Loucy (cell line): ENCODE results near the gene PRND.

ENCODE experiments used
- H2AFZ ChIP-seq: fragments of 200-600 bp; sonication (generic); 2 replicates; pipeline ENCODE4 v1.6.0; 2016; ENCODE audit warnings: antibody characterized with exemption, mild to moderate bottlenecking, low read length, moderate library complexity
- H3F3A ChIP-seq: fragments of 200-600 bp; 2 replicates; pipeline ENCODE4 v1.6.0; 2016; ENCODE audit warnings: antibody characterized with exemption, low read depth, mild to moderate bottlenecking
- H3K27me3 ChIP-seq: fragments of 200-600 bp; sonication (generic); 2 replicates; pipeline ENCODE4 v1.6.1; 2014; ENCODE audit warnings: low read length, mild to moderate bottlenecking; ENCODE audit not compliant: insufficient read depth, poor library complexity, severe bottlenecking
- H3K36me3 ChIP-seq: fragments of 200-600 bp; sonication (generic); 2 replicates; pipeline ENCODE4 v1.6.1; 2016; ENCODE audit warnings: low read length; ENCODE audit not compliant: insufficient read depth
- H3K4me1 ChIP-seq: fragments of 200-600 bp; sonication (generic); 2 replicates; pipeline ENCODE4 v1.5.1; 2014; ENCODE audit warnings: low read length, mild to moderate bottlenecking; ENCODE audit not compliant: insufficient read depth, poor library complexity, severe bottlenecking
- H3K4me2 ChIP-seq: fragments of 200-600 bp; sonication (generic); 2 replicates; pipeline ENCODE4 v1.6.0; 2014; ENCODE audit warnings: antibody characterized with exemption, low read length, low read depth, mild to moderate bottlenecking; ENCODE audit not compliant: poor library complexity, severe bottlenecking
- H3K4me3 ChIP-seq: fragments of 200-600 bp; sonication (generic); 2 replicates; pipeline ENCODE4 v1.5.1; 2014; ENCODE audit warnings: low read length, mild to moderate bottlenecking, mixed read lengths; ENCODE audit not compliant: poor library complexity, severe bottlenecking
- H3K79me2 ChIP-seq: fragments of 200-600 bp; sonication (generic); 2 replicates; pipeline ENCODE4 v1.6.1; 2014; ENCODE audit warnings: low read length; ENCODE audit not compliant: insufficient read depth
- H3K9ac ChIP-seq: fragments of 200-600 bp; sonication (generic); 2 replicates; pipeline ENCODE4 v1.6.0; 2014; ENCODE audit warnings: mild to moderate bottlenecking, low read depth, low read length, moderate library complexity; ENCODE audit not compliant: poor library complexity, severe bottlenecking
- H3K9me2 ChIP-seq: fragments of 200-600 bp; sonication (generic); replicated peaks from 2 replicates; pipeline ENCODE4 v1.6.1; 2016; ENCODE audit warnings: low read depth, low read length, mixed read lengths
- H3K9me3 ChIP-seq: fragments of 200-600 bp; sonication (generic); 2 replicates; pipeline ENCODE4 v1.6.1; 2014; ENCODE audit warnings: mild to moderate bottlenecking, antibody characterized with exemption, low read length, low read depth; ENCODE audit not compliant: insufficient read depth
- H4K20me1 ChIP-seq: fragments of 200-600 bp; sonication (generic); 2 replicates; pipeline ENCODE4 v1.6.0; 2014; ENCODE audit warnings: antibody characterized with exemption, low read length, mild to moderate bottlenecking; ENCODE audit not compliant: insufficient read depth, poor library complexity, severe bottlenecking
- EZH2phosphoT487 ChIP-seq: fragments of 200-600 bp; IDR thresholded peaks from 2 replicates; pipeline ENCODE4 v1.6.1; 2018; ENCODE audit warnings: antibody characterized with exemption, mild to moderate bottlenecking, moderate library complexity, borderline replicate concordance
- TF ChIP-seq, protein P1 (sequence below): fragments of 200-600 bp; sonication (generic); conservative IDR thresholded peaks from 2 replicates; pipeline ENCODE4 v1.5.1; 2014; ENCODE audit warnings: mild to moderate bottlenecking, antibody characterized with exemption, low read length

PRND gene

DNA sequence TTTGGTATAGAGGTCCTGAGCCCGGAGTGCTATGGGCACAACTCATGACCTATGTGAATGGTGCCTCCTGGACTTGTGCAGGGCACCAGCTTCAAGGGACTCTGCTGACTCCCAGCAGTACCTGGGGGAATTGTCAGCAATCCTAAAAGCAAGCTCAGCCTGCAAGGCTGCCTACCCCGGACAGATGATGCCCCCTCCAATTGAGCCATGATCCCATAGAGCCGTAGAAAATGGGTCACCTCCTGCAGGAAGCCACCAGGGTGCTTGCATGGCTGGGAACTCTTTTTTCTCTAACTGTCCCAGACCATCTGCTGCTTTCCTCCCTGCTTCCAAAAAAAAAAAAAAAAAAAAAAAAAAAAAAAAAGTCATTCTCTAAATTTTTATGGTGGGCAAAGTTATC is 12.9 kb upstream of the PRND start:
- H4K20me1 ChIP-seq, result no peaks in the 10 kb centered on the region
- no peaks in the 10 kb centered on the region for H3K36me3 ChIP-seq
- no peaks in the 10 kb centered on the region for H3K79me2 ChIP-seq
- no peak overlapping the region for H3K9ac ChIP-seq
- H3K4me1 ChIP-seq, result peaks cover 4% of the 10 kb centered on the region
- no peaks in the 10 kb centered on the region for H3K9me3 ChIP-seq
- TF ChIP-seq, protein P1, sequence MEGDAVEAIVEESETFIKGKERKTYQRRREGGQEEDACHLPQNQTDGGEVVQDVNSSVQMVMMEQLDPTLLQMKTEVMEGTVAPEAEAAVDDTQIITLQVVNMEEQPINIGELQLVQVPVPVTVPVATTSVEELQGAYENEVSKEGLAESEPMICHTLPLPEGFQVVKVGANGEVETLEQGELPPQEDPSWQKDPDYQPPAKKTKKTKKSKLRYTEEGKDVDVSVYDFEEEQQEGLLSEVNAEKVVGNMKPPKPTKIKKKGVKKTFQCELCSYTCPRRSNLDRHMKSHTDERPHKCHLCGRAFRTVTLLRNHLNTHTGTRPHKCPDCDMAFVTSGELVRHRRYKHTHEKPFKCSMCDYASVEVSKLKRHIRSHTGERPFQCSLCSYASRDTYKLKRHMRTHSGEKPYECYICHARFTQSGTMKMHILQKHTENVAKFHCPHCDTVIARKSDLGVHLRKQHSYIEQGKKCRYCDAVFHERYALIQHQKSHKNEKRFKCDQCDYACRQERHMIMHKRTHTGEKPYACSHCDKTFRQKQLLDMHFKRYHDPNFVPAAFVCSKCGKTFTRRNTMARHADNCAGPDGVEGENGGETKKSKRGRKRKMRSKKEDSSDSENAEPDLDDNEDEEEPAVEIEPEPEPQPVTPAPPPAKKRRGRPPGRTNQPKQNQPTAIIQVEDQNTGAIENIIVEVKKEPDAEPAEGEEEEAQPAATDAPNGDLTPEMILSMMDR, result no peak
- no peak for TF ChIP-seq EZH2phosphoT487
- H3K9me2 ChIP-seq, result no peaks in the 10 kb centered on the region
- H3K27me3 ChIP-seq, result no peaks in the 10 kb centered on the region
- no peak overlapping the region for H3K4me3 ChIP-seq
- no peak overlapping the region for H2AFZ ChIP-seq
- H3F3A ChIP-seq, result no peaks in the 10 kb centered on the region
- no peak overlapping the region for H3K4me2 ChIP-seq

- Histone ChIP-seq H3K79me2 (no peaks in the 10 kb centered on the region), H3K4me2 (no peak overlapping the region), H3K9me2 (no peaks in the 10 kb centered on the region), H3F3A (no peaks in the 10 kb centered on the region), H3K27me3 (no peaks in the 10 kb centered on the region), H3K9me3 (no peaks in the 10 kb centered on the region), H3K4me3 (no peak overlapping the region), H3K4me1 (peaks cover 4% of the 10 kb centered on the region), H3K9ac (no peak overlapping the region), H4K20me1 (no peaks in the 10 kb centered on the region), H3K36me3 (no peaks in the 10 kb centered on the region), H2AFZ (no peak overlapping the region)
- TF ChIP-seq EZH2phosphoT487, result no peak
- TF ChIP-seq, protein P1, result no peak
Observed at GRCh38 chr20:4709261-4710105, 12.2 kb upstream of the PRND start.

- Histone ChIP-seq H3F3A (no peaks in the 10 kb centered on the region), H3K9me3 (no peaks in the 10 kb centered on the region), H4K20me1 (no peaks in the 10 kb centered on the region), H3K4me3 (no peak overlapping the region), H2AFZ (no peak overlapping the region), H3K9ac (no peak overlapping the region), H3K27me3 (no peaks in the 10 kb centered on the region), H3K79me2 (no peaks in the 10 kb centered on the region), H3K4me1 (peaks cover 4% of the 10 kb centered on the region), H3K9me2 (no peaks in the 10 kb centered on the region), H3K4me2 (no peak overlapping the region), H3K36me3 (no peaks in the 10 kb centered on the region)
- TF ChIP-seq, protein P1, result no peak
- no peak for TF ChIP-seq EZH2phosphoT487
Observed at GRCh38 chr20:4710106-4710475, 11.6 kb upstream of the PRND start.
